Endothelial cell of umbilical vein (primary cell): Measurements from ENCODE around the gene ATP5ME. TPM values are rescaled to one million over a fixed set of nuclear protein-coding genes. Genes with fewer than 3 reads are reported as not detected.

Experiments
- BruUV-seq: library from RNA; stranded (reverse); fragments of 400-500 nt; replicated peaks from 2 replicates; lab custom pipeline; 2021; lab: Mats Ljungman, UMichigan
- CTCF ChIA-PET: fragments of 300-600, 350-600 bp; sonication (Branson Sonifier 250); formaldehyde crosslinking; loops from one replicate; lab custom pipeline; 2021; ENCODE audit warnings: antibody characterized with exemption, inconsistent platforms; lab: Charles Lee
- POLR2A ChIA-PET: fragments of 300-600, 350-600 bp; sonication (Branson Sonifier 250); formaldehyde crosslinking; loops from one replicate; lab custom pipeline; 2021; ENCODE audit warnings: antibody characterized with exemption, inconsistent platforms; lab: Charles Lee
- DNase-seq: peaks from one replicate; pipeline ENCODE4 v3.0.0-alpha.2; 2011; ENCODE audit warnings: low read depth, low spot score
- FAIRE-seq: peaks from 2 replicates; lab custom pipeline; 2011; peaks lifted over from hg19 to GRCh38; lab: Jason Lieb, UNC
- H2AFZ ChIP-seq: 2 replicates; pipeline ENCODE4 v1.6.0; 2012; ENCODE audit warnings: low read depth, low read length, control low read depth, inconsistent platforms
- H3K27ac ChIP-seq: 2 replicates; pipeline ENCODE4 v1.5.1; 2011; ENCODE audit warnings: low read depth, mild to moderate bottlenecking, control low read depth, low read length, moderate library complexity; ENCODE audit not compliant: insufficient read depth
- H3K27me3 ChIP-seq, 2 experiments: 2 replicates each; pipeline versions ENCODE4 v1.6.0 to v1.6.1; 2011; ENCODE audit warnings: low read length in 2 of 2, mixed read lengths in 1 of 2; ENCODE audit not compliant: control insufficient read depth in 2 of 2, insufficient read depth in 2 of 2
- H3K36me3 ChIP-seq, 2 experiments: 2 replicates in 1 of 2; 3 replicates in 1 of 2; pipeline ENCODE4 v1.5.1; 2011; ENCODE audit warnings: low read length in 2 of 2, mild to moderate bottlenecking in 1 of 2, moderate library complexity in 1 of 2; ENCODE audit not compliant: control insufficient read depth in 2 of 2, insufficient read depth in 2 of 2; ENCODE audit errors: extremely low read depth in 1 of 2
- H3K4me1 ChIP-seq: 3 replicates; pipeline ENCODE4 v1.5.1; 2011; ENCODE audit warnings: mild to moderate bottlenecking, low read length; ENCODE audit not compliant: control insufficient read depth, insufficient read depth; ENCODE audit errors: extremely low read depth
- H3K4me2 ChIP-seq: 2 replicates; pipeline ENCODE4 v1.6.1; 2011; ENCODE audit warnings: low read length, control low read depth, mixed read lengths; ENCODE audit not compliant: insufficient read depth
- H3K4me3 ChIP-seq, 3 experiments: fragments of 200-600 bp in 1 of 3; sonication (generic), shearing (Covaris generic) in 1 of 3; replicated peaks in 1 of 3; 2 replicates each; pipeline ENCODE4 v1.5.1; 2011 to 2016; ENCODE audit warnings: control low read depth in 3 of 3, low read length in 3 of 3, mild to moderate bottlenecking in 2 of 3, inconsistent platforms in 1 of 3, low read depth in 1 of 3, moderate library complexity in 1 of 3; ENCODE audit not compliant: insufficient read depth in 1 of 3
- H3K79me2 ChIP-seq: 2 replicates; pipeline ENCODE4 v1.6.0; 2012; ENCODE audit warnings: low read length, inconsistent platforms; ENCODE audit not compliant: control insufficient read depth, insufficient read depth
- H3K9ac ChIP-seq: replicated peaks from 2 replicates; pipeline ENCODE3; 2011; ENCODE audit warnings: low read length, control low read depth; ENCODE audit not compliant: insufficient read depth; ENCODE audit errors: extremely low read depth
- H3K9me1 ChIP-seq: replicated peaks from 3 replicates; pipeline ENCODE4 v1.6.0; 2011; ENCODE audit warnings: mild to moderate bottlenecking, low read length; ENCODE audit not compliant: control insufficient read depth, insufficient read depth; ENCODE audit errors: extremely low read depth
- H3K9me3 ChIP-seq: replicated peaks from 2 replicates; pipeline ENCODE4 v1.5.1; 2012; ENCODE audit warnings: low read length, inconsistent platforms; ENCODE audit not compliant: control insufficient read depth, insufficient read depth
- H4K20me1 ChIP-seq: replicated peaks from 2 replicates; pipeline ENCODE3; 2011; ENCODE audit warnings: mild to moderate bottlenecking, low read length; ENCODE audit not compliant: control insufficient read depth, insufficient read depth; ENCODE audit errors: extremely low read depth
- EZH2 ChIP-seq: IDR thresholded peaks from 2 replicates; pipeline ENCODE4 v1.6.1; 2012; ENCODE audit warnings: borderline replicate concordance, low read depth, mild to moderate bottlenecking, moderate library complexity, low read length, inconsistent platforms; ENCODE audit not compliant: severe bottlenecking
- FOS ChIP-seq: IDR thresholded peaks from 2 replicates; pipeline ENCODE4 v1.6.1; 2011; ENCODE audit warnings: mild to moderate bottlenecking, low read length, moderate library complexity, borderline replicate concordance; ENCODE audit not compliant: insufficient read depth
- GATA2 ChIP-seq: IDR thresholded peaks from 2 replicates; pipeline ENCODE4 v1.7.0; 2011; ENCODE audit warnings: low read depth, mild to moderate bottlenecking, moderate library complexity, mixed read lengths, low read length; ENCODE audit not compliant: insufficient read length, insufficient read depth
- JUN ChIP-seq: IDR thresholded peaks from 2 replicates; pipeline ENCODE4 v1.6.1; 2011; ENCODE audit warnings: borderline replicate concordance, low read depth; ENCODE audit not compliant: insufficient read length, insufficient read depth
- MYC ChIP-seq: IDR thresholded peaks from one replicate; pipeline ENCODE4 v1.6.1; 2011; ENCODE audit warnings: mild to moderate bottlenecking, low read depth, low read length
- POLR2A ChIP-seq: IDR thresholded peaks from 2 replicates; pipeline ENCODE4 v1.6.1; 2012; ENCODE audit warnings: low read depth, mild to moderate bottlenecking, control low read depth, low read length
- POLR2AphosphoS5 ChIP-seq: IDR thresholded peaks from 2 replicates; pipeline ENCODE4 v1.6.1; 2012; ENCODE audit warnings: low read depth, mild to moderate bottlenecking, control low read depth, low read length, moderate library complexity; ENCODE audit not compliant: insufficient read depth
- dilution Hi-C: fragments of 300-500 bp; cut with MboI; formaldehyde crosslinking; loops from one replicate; pipeline ENCODE4 v1.15.0; 2019; ENCODE audit warnings: low sequenced_read_pairs; ENCODE audit not compliant: extremely low pct_ligation_motif_present
- intact Hi-C: fragments of 100-400 bp; cut with micrococcal nuclease; formaldehyde crosslinking; loops from one replicate; pipeline ENCODE4 v1.10.0; 2022
- polyA plus RNA-seq, 4 experiments: library from polyadenylated mRNA; depleted of rRNA in 3 of 4; stranded (reverse) in 3 of 4; unstranded in 1 of 4; fragments of >200 nt; gene quantifications; 2 replicates each; pipeline versions ENCODE4 v1.2.1 to v1.2.3, GENCODE V29; 2011 to 2012; ENCODE audit warnings: missing spikeins in 1 of 4
- total RNA-seq: library from RNA; stranded (reverse); gene quantifications from 2 replicates; pipeline ENCODE4 v1.2.3, GENCODE V29; 2021
- TF ChIP-seq, protein P1 (sequence below): IDR thresholded peaks from 2 replicates; pipeline ENCODE4 v1.6.1; 2011; ENCODE audit not compliant: insufficient read depth, insufficient read length
- TF ChIP-seq, protein P2 (sequence below), 2 donors: IDR thresholded peaks; 1 replicate in 1 of 2; 2 replicates in 1 of 2; pipeline ENCODE4 v1.5.1; 2011; ENCODE audit warnings: low read length in 2 of 2, mild to moderate bottlenecking in 2 of 2, moderate library complexity in 2 of 2, control low read depth in 1 of 2, inconsistent platforms in 1 of 2, low read depth in 1 of 2; ENCODE audit not compliant: insufficient read depth in 1 of 2; ENCODE audit errors: extremely low read depth in 1 of 2

ATP5ME gene
- total and polyA plus RNA-seq, 2 donors (not counting 3 experiments of a cell fraction or from before 2014, with no cell fraction given), result 303 to 304 TPM

DNA sequence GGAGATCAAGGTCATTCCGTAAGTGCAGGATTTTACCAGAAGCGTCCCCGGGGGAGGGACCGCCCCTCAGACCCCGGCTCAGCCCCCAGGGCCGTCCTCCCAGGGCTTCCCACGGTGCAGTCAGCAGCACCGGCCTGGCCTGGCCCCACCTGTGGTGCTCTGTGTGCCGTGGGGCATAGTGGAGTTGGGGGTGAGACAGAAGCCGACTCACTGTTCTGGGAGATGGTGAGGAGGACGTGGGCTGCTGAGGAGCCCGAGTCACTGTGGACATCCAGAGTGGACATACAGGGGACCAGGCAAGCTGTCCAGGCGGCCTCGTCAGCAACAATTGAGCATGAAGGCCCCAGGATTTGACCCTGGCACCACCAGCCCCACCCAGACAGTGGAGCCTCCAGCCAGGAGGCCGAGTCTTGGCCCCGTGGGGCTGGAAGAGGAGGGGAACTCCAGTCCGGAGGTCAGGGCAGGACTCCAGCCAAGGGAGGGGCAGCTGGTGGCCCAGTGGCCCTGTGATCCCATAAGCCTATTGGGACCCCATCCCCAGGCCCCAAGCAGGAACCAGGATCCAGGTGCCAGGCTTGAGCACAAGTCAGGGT lies 19.1 kb downstream of the ATP5ME start:
- Histone ChIP-seq H2AFZ (no peak overlapping the region), H4K20me1 (no peaks in the 10 kb centered on the region), H3K4me1 (no peaks in the 10 kb centered on the region), H3K9me3 (no peaks in the 10 kb centered on the region), H3K36me3 (no peaks in the 10 kb centered on the region), H3K9ac (no peak overlapping the region), H3K4me3 (no peak overlapping the region), H3K9me1 (no peaks in the 10 kb centered on the region), H3K4me2 (no peak overlapping the region), H3K27ac (no peak overlapping the region), H3K79me2 (no peaks in the 10 kb centered on the region), H3K27me3 (no peaks in the 10 kb centered on the region)
- no peak for TF ChIP-seq JUN
- no peak for TF ChIP-seq EZH2
- TF ChIP-seq FOS, result no peak
- TF ChIP-seq POLR2A, result no peak
- TF ChIP-seq MYC, result no peak
- no peak for TF ChIP-seq GATA2
- TF ChIP-seq POLR2AphosphoS5, result no peak
- dilution Hi-C loops (no loop called here), intact Hi-C loops (no loop called here)
- POLR2A ChIA-PET, result no interaction called here
- FAIRE-seq, result no peak
- CTCF ChIA-PET, result no interaction called here
- no peak for DNase-seq
- no TSS peak for BruUV-seq

- H3K9me3 ChIP-seq, result no peaks in the 10 kb centered on the region
- intact Hi-C loops, result no loop called here
- DNase-seq (no peak), FAIRE-seq (no peak)
- no peaks in the 10 kb centered on the region for H3K9me1 ChIP-seq
- H3K27ac ChIP-seq, result no peak overlapping the region
- TF ChIP-seq, protein P1, sequence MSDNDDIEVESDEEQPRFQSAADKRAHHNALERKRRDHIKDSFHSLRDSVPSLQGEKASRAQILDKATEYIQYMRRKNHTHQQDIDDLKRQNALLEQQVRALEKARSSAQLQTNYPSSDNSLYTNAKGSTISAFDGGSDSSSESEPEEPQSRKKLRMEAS, result no peak
- TF ChIP-seq POLR2A (no peak), FOS (no peak), GATA2 (no peak), MYC (no peak), EZH2 (no peak), POLR2AphosphoS5 (no peak)
- TF ChIP-seq, protein P2, sequence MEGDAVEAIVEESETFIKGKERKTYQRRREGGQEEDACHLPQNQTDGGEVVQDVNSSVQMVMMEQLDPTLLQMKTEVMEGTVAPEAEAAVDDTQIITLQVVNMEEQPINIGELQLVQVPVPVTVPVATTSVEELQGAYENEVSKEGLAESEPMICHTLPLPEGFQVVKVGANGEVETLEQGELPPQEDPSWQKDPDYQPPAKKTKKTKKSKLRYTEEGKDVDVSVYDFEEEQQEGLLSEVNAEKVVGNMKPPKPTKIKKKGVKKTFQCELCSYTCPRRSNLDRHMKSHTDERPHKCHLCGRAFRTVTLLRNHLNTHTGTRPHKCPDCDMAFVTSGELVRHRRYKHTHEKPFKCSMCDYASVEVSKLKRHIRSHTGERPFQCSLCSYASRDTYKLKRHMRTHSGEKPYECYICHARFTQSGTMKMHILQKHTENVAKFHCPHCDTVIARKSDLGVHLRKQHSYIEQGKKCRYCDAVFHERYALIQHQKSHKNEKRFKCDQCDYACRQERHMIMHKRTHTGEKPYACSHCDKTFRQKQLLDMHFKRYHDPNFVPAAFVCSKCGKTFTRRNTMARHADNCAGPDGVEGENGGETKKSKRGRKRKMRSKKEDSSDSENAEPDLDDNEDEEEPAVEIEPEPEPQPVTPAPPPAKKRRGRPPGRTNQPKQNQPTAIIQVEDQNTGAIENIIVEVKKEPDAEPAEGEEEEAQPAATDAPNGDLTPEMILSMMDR (IDR thresholded peaks at IDR 0.05; ENCODE audit: extremely low read depth in 1 of 2, insufficient read depth in 1 of 2, low read depth in 1 of 2, low read length in 2 of 2), result no peak
- H3K4me2 ChIP-seq, result no peak overlapping the region
- POLR2A ChIA-PET, result no interaction called here
- no peak overlapping the region for H3K4me3 ChIP-seq
- no TSS peak for BruUV-seq
- no peaks in the 10 kb centered on the region for H3K79me2 ChIP-seq
- H4K20me1 ChIP-seq, result no peaks in the 10 kb centered on the region
- H2AFZ ChIP-seq, result no peak overlapping the region
- dilution Hi-C loops, result no loop called here
- H3K27me3 ChIP-seq, result no peaks in the 10 kb centered on the region
- H3K36me3 ChIP-seq, result no peaks in the 10 kb centered on the region
- H3K4me1 ChIP-seq, result no peaks in the 10 kb centered on the region
- CTCF ChIA-PET, result no interaction called here
- H3K9ac ChIP-seq, result no peak overlapping the region
Observed at GRCh38 chr4:654503-654845, 19.6 kb downstream of the ATP5ME start.
